ENCODE measurements around the gene DPF3. TPM values are rescaled to one million over a fixed set of nuclear protein-coding genes. Genes with fewer than 3 reads are reported as not detected.

Gene DPF3
- total and polyA plus RNA-seq, 2 of the 13 experiments (the other 11 are each of a cell fraction or from before 2014, with no cell fraction given), result 0.09 to 0.60 TPM

GRCh38 chr14:72850360-72850759 is 43.5 kb downstream of the DPF3 start:
- no peaks in the 10 kb centered on the region for H3K79me2 ChIP-seq (ENCODE audit: insufficient read depth, low read length)
- in situ Hi-C loops (cut with HindIII; ENCODE audit: extremely low pct_ligation_motif_present, low pct_unique_long_range_greater_than_20kb), result no loop called here
- TF ChIP-seq ZNF576 (CRISPR knock-in tag; IDR thresholded peaks at IDR 0.05), result no peak
- TF ChIP-seq ZNF10 (CRISPR knock-in tag; IDR thresholded peaks at IDR 0.05; ENCODE audit: borderline replicate concordance, low read depth), result no peak
- no peak for TF ChIP-seq ERF (CRISPR knock-in tag; IDR thresholded peaks at IDR 0.05)
- no peak for TF ChIP-seq ZXDC (CRISPR knock-in tag; IDR thresholded peaks at IDR 0.05)
- no peak for TF ChIP-seq ZNF205 (CRISPR knock-in tag; IDR thresholded peaks at IDR 0.05)
- no peak for TF ChIP-seq ZNF12 (CRISPR knock-in tag; IDR thresholded peaks at IDR 0.05)
- TF ChIP-seq SP4 (CRISPR knock-in tag; IDR thresholded peaks at IDR 0.05), result no peak
- TF ChIP-seq TEAD2 (CRISPR knock-in tag; IDR thresholded peaks at IDR 0.05), result no peak
- no peak for TF ChIP-seq ZNF275 (CRISPR knock-in tag; IDR thresholded peaks at IDR 0.05; ENCODE audit: borderline replicate concordance)
- no peak for TF ChIP-seq ZNF768 (CRISPR knock-in tag; IDR thresholded peaks at IDR 0.05)
- no peak for TF ChIP-seq SNAPC5 (CRISPR knock-in tag; IDR thresholded peaks at IDR 0.05; ENCODE audit: borderline replicate concordance)
- no peak for TF ChIP-seq MYPOP (CRISPR knock-in tag; IDR thresholded peaks at IDR 0.05)
- no peak for TF ChIP-seq PBX2 (CRISPR knock-in tag; IDR thresholded peaks at IDR 0.05)
- no peak for TF ChIP-seq PAF1 (CRISPR knock-in tag; IDR thresholded peaks at IDR 0.05)
- no peak for TF ChIP-seq TEF (CRISPR knock-in tag; IDR thresholded peaks at IDR 0.05)
- no peak for TF ChIP-seq BATF2 (CRISPR knock-in tag; IDR thresholded peaks at IDR 0.05)
- TF ChIP-seq HDAC1 (CRISPR knock-in tag; IDR thresholded peaks at IDR 0.05), result no peak
- peaks cover 19% of the 10 kb centered on the region for H3K4me1 ChIP-seq (ENCODE audit: insufficient read depth, low read length)
- DNase-seq (ENCODE audit: low spot score) (peak; percentile 12), ATAC-seq (peak; percentile 53; the same call in 2 of the 3 replicates), FAIRE-seq (no peak)
- POLR2A ChIA-PET, result no interaction called here
- intact Hi-C loops (cut with micrococcal nuclease; ENCODE audit: unreplicated experiment), result no loop called here
- H3K9me3 ChIP-seq (ENCODE audit: low read length), result no peaks in the 10 kb centered on the region
- H3K27ac ChIP-seq (ENCODE audit: extremely low read length, insufficient read depth, low read length), result no peak overlapping the region
- no peak overlapping the region for H3K4me2 ChIP-seq (ENCODE audit: low read depth, low read length)
- no TSS peak for BruUV-seq (replicated peaks)
- CTCF ChIA-PET (ENCODE audit: low intra/inter-chr PET ratio, low total read pairs), result no interaction called here
- no peak overlapping the region for H2AFZ ChIP-seq (ENCODE audit: low read length)
- H3K36me3 ChIP-seq (replicated peaks in 1 of 2; ENCODE audit: control insufficient read depth in 1 of 2, insufficient read depth in 2 of 2, low read length in 2 of 2), result no peaks in the 10 kb centered on the region
- H4K20me1 ChIP-seq (ENCODE audit: insufficient read depth, low read length), result no peaks in the 10 kb centered on the region
- no peak overlapping the region for H3K9ac ChIP-seq (ENCODE audit: insufficient read depth, low read depth, low read length)
- H3K27me3 ChIP-seq (ENCODE audit: control insufficient read depth in 1 of 2, insufficient read depth in 2 of 2, low read length in 2 of 2), result peaks cover 1 to 6% of the 10 kb centered on the region in 2 experiments; a peak in 1 of 5 replicates
- WGBS (ENCODE audit: low lambda C conversion rate), result 37% methylated on average over 4 of the region's 4 CpGs
- H3K4me3 ChIP-seq (replicated peaks in 1 of 3; ENCODE audit: insufficient read depth in 1 of 3, low read depth in 2 of 3, low read length in 3 of 3), result no peak overlapping the region
